ENCODE data around the gene TLR9.

The TLR9 gene

DNA sequence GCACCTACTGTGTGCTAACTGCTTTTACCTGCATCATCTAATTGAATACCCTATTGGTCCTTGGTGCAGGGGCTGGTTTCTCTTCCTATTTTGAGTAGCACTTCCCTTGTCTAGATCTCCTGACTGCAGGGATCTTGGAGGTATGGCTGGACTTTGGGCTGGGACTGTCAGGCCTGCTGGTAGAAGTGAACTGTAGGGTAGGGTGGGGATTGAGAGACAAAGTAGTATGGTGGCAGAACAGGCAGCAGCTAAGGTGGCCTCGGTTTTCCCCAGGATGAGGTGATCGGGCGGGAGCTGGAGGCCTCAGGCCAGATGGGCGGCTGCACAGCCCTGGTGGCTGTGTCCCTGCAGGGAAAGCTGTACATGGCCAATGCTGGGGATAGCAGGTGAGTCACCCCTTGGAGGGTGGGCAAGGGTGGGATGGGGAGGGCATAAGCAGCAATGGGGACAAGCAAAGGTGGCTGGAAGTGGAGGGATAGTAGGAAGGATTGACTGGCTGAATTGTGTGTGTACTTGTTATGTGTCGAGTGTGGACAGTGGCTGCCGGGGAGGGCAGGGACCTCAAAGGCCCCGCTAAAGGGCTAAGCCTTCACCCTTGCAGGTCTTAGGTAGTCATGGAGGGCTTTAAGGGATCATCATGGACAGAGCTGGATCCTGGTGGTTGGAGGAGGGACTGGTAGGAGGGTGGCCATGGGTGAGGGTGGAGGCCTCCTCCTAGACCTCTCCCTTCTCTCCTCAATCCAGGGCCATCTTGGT, 22.1 kb upstream of the TLR9 start:
- DNase-seq = no peak

DNA sequence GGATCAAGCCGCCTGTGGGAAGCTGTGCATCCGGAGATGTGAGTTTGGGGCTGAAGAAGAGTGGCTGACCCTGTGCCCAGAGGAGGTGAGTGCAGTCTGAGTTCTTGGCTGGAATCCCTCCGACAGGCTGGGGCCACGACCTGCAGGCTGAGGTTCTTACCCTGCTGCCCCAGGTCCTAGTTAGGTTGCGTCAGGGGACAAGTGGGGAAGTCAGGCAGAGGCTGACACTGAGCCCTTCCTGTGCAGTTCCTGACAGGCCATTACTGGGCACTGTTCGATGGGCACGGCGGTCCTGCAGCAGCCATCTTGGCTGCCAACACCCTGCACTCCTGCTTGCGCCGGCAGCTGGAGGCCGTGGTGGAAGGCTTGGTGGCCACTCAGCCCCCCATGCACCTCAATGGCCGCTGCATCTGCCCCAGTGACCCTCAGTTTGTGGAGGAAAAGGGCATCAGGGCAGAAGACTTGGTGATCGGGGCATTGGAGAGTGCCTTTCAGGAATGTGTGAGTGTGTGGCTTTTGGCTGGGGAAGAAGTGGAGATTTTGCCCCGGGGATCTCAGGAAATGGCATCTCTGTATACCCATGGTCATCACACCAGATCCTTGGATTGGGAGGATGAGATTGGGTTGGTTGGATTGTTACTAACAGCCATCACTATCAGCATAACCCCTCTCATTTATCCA, 21.4 kb upstream of the TLR9 start:
- DNase-seq = no peak

- DNase-seq = no peak
These were observed 20.8 kb upstream of the TLR9 start for GRCh38 chr3:52246264-52246620.

- no peak for DNase-seq
These were observed 20.1 kb upstream of the TLR9 start, which contains the start of gene PPM1M for GRCh38 chr3:52245322-52246263. PPM1M (plus strand) TSS chr3:52245759; CDS start chr3:52245825, 66 bp downstream.

GRCh38 chr3:52243791-52244628, 18.6 kb upstream of the TLR9 start:
- DNase-seq = no peak

DNA sequence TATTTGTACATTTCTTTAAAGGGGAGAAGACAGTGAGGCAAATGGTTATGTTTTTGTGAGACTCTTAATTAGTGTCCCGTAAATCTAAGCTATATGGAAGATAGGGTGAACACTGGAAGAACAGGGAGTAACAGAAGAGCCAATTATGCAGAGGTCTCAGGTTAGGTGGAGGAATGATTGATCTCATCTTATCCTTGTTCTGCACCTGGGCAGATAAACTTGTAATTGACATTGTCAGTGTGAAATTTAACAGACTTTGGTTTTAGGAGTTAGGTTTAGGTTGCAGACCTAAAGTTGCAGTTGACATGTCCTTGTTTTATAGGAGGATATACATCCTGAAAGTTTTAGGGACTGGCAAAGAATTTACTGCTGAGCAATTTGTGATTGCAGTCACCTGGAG, 16.6 kb upstream of the TLR9 start:
- no peak for DNase-seq

DNA sequence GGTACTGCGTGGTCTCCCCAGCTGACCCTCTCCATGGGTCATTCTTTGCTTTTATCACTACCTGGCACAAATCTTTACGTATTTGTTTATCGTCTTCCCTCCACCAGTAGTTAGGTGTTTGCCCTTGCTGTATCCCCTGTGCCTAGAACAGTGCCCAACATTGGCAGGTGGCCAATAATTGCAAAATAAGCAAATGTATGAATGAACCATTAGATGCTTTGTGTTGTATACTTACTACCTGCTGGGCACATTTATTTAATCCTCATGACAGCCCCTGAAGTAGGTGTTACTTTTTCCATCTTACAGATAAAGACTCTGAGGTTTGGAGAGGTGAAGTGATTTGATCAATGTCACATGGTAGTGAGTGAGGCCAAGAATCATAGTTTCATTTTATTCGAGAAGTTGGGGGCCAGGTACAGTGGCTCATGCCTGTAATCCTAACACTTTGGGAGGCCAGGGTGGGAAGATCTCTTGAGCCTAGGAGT, 15.5 kb upstream of the TLR9 start:
- DNase-seq = no peak

DNA sequence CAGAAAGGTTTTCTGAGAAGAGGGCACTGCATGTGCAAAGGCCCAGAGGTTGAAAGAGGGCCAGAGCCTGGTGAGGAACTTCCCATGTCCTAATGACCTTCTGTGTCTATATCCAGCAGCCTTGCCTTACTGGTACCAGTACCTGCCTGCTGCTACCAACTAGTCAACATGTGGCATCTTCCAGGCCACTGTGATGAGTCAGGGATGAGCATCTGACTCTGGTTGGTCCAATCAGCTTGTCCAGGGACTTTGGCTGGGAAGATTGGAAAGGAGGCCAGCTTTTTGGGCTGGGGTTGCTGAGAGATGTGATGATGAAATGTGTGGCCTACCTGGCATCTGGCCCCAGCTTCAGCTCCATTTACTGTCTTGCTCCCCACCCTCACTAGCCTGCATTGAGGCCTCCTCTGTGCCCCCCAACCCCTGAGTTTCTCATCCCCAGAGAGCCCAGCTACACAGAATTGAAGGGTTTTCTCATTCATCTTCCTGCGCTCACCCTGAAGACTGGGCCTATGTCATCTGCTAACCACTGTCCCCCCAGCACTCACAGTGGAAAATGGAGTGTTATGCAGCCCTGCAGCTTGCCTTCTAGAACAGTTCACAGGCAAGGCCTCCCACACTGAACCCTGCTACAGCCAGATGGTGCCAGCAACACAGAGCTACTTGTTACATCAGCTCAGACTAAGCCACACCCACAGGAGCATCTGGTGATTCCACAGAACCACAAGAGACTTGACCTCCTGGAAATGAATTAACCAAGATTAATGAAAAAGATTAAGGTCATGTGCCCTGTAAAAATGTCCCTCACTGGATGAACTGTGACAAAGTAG, 14.8 kb upstream of the TLR9 start:
- DNase-seq = peak; percentile 66

DNA sequence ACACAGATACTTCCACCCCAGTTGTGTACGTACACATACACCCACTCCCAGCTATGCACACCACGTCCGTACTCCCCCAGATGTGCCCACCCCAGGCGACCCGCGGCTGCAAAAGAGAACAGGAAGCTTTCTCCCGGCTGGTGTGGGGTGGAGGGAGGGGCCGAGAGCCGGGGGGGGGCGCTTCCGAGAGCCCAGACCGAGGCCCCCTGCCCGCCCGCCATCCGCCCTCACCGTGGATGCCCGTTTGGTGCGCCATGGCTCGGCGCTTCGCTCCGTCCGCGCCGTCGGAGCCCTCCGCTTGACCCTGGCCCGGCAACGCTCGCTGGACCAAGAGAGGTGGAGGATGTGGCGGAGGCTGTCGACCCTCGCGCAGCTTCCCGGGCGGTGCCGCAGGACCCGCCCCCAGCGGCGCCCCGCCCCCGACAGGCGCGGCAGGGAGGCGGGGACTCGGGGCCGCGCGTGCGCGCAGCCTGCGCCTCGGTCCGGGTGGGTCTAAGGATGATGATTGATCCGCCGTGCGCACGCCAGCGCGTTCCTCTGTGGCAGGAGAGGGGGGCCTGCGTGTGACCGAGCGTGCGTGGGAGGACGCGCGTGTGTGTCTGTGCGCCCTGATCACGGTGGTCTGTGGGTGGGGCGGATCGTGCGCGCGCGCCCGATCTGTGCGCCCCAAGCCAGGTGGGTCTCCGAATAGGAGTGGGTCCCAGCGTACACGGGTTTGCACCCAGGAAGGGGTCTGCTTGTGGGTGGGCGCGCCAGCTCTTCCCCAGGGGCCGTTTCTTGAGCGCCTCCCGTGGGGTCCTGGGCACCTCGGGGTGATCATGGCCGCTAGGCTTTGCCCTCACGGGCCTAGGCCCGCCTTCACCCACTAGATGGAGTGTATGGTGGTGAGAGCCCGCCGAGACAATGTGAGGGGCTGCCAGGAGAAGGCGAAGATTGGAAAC, 13.6 kb upstream of the TLR9 start, which contains the start of gene TWF2:
Gene TWF2 (minus strand): TSS at position 398 of the 941 bp plus-strand sequence. CDS start 142 bp downstream, at position 256.
- peak; percentile 23 for DNase-seq

GRCh38 chr3:52238193-52238760, 12.8 kb upstream of the TLR9 start:
- DNase-seq = no peak

DNA sequence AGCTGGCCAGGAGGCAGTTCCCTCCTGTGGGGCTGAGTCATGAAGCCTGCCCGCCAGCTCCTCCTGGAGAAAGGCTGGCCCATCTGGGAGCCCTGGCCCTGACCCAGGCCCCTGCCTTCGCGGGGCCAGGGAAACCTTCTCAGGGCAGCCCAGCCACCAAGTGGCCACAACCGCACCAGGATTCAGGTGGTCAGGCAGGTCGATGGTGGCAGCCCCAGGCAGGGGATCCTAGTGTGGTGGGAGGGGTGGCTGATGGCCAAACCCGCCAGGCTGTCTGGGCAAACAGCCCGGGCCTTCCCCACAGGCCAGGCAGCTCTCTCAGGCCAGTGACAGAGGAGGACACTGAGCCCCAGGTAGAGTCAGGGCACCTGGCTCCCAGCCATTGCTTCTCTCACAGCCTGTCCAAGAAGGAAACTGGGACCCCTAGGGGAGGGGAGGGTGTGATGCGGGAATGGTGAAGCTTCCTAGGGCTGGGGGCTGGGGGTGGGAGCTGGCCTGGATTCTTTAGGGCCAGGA, 12.3 kb upstream of the TLR9 start:
- no peak for DNase-seq

- no peak for DNase-seq
These were observed 11.7 kb upstream of the TLR9 start for GRCh38 chr3:52237006-52237656.

DNA sequence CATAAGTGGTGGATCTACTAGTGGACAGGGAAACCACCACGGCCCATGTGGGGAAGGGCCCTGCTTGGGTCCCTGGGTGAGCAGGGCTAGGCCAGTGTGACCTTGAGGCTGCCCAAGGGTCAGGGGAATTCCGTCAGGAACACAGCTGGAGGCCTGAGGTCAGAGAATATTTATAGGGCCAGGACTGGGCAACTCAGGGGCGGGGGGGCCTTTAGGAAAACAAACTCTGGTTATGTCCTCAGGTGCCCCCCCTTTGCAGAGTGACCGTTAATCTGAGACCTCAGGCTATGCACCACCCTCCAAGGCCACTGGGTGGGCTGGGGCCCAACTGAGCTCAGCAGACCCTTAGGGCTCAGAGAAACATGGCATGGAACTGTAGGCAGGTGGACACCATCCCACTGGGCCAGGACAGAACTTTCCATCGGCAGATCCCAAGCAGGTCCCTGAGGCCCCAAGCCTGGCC, 11.0 kb upstream of the TLR9 start:
- no peak for DNase-seq

- DNase-seq = no peak
These were observed 9.3 kb upstream of the TLR9 start for GRCh38 chr3:52234516-52235447.

GRCh38 chr3:52233968-52234367, 8.5 kb upstream of the TLR9 start:
- DNase-seq = no peak

- no peak for DNase-seq
These were observed 7.7 kb upstream of the TLR9 start for GRCh38 chr3:52233108-52233591.
